ENCODE results near the gene MRPS26.
"Not testable (repeated sequence)": the region's sequence is repeated elsewhere in the genome, so short reads cannot be mapped to it uniquely, and the experiment has no call there.

Gene MRPS26

DNA sequence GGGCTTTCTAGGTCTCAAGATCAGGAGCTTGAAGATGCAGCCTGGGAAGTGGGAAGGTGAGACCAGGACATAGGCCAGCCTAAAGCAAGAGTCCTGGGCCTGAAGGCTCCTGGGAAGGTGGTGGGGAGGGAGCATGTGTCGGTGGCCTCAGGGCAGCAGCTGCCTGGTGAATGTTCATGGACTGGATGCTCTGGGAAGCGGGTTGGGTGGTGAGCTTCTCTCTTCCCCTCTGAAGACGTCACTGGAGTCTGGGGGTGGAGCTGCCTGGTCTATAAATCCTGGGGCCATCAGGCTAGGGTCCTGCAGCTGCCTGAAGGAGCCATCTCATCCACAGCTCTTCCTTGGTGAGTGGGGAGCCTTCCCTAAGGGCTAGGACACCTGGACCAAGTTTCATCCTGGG lies 2.5 kb upstream of the MRPS26 start, which contains the start of gene GNRH2:
GNRH2 (plus strand) TSS at position 301 of the 400 bp plus-strand sequence. CDS start 793 bp downstream, outside the sequence.
- DNase-seq: no peak

- DNase-seq: no peak
Observed at GRCh38 chr20:3044336-3044965, 1.4 kb upstream of the MRPS26 start.

GRCh38 chr20:3045042-3045815 lies 623 bp upstream of the MRPS26 start:
- peak; percentile 64 for DNase-seq

DNA sequence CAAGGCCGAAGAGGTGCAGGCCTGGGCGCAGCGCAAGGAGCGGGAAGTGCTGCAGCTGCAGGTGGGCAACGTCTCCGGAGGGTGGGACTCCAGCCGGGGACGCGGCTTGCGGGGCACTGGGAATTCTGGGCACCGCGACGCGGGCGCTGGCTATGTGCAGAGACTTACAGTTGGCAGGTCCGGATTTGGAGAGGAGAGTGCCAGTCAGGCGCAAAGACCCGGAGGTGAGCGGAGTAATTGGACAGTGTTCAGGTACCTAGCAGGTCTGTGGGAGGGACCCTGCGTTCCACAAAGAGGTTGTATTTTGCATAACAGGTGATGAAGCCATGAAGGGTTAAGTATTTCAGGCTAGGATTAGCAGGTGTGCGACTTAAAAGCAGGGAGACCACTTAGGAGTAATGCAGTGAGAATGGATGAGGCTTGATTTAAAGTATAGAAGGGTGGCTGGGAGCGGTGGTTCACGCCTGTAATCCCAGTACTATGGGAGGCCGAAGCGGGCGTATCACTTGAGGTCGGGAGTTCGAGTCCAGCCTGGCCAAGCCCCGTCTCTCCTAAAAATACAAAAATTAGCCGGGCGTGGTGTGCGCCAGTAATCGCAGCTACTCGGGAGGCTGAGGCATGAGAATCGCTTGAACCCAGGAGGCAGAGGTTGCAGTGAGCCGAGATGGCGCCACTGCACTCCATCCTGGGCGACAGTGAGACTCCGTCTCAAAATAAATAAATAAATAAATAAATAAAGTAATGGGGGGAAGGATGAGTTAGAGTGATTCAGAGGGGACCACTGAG lies 1.0 kb downstream of the MRPS26 start:
- no peak for DNase-seq

DNA sequence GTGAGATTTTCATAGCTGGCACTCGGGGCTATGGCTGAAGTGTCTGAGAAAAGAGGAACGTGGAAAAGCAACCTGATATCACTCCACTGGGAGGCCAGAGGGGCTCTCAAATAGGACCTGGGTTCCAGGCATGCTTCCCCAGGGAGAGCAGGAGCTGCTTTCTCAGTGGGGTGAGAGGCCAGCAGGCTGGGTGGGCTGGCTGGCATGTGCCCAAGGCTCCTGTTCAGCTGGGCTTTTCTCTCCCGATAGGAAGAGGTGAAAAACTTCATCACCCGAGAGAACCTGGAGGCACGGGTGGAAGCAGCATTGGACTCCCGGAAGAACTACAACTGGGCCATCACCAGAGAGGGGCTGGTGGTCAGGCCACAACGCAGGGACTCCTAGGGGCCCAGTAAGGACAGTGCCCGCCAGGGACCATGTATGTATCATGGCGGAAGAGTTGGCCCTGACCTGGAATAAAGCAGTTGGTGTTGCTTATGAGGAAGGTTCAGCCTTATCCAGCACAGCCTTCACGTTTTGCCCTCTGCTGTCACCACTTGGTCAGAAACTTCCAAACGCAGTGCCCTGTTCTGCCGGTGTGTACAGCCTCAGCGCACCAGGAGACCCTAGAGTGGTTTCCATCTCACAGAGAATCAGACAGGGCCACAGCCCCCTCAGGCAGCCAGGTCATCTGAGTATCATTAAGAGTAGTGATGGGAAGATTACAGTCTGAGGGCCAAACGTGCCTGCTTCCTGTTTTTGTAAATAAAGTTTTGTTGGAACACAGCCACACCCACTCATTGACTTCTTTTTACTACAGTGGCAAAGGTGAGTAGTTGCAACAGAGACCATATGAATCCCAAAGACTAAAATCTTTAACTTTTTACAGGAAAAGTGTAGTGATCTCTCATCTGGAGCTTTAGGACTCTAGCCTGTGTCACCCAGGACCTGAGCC lies 1.9 kb downstream of the MRPS26 start:
- DNase-seq: no peak

GRCh38 chr20:3051385-3052019 lies 5.7 kb downstream of the MRPS26 start:
- no peak for DNase-seq

- no peak for DNase-seq
Observed at GRCh38 chr20:3059489-3059888, 13.6 kb downstream of the MRPS26 start.

GRCh38 chr20:3064119-3064518 lies 18.3 kb downstream of the MRPS26 start:
- DNase-seq: not testable (repeated sequence)

DNA sequence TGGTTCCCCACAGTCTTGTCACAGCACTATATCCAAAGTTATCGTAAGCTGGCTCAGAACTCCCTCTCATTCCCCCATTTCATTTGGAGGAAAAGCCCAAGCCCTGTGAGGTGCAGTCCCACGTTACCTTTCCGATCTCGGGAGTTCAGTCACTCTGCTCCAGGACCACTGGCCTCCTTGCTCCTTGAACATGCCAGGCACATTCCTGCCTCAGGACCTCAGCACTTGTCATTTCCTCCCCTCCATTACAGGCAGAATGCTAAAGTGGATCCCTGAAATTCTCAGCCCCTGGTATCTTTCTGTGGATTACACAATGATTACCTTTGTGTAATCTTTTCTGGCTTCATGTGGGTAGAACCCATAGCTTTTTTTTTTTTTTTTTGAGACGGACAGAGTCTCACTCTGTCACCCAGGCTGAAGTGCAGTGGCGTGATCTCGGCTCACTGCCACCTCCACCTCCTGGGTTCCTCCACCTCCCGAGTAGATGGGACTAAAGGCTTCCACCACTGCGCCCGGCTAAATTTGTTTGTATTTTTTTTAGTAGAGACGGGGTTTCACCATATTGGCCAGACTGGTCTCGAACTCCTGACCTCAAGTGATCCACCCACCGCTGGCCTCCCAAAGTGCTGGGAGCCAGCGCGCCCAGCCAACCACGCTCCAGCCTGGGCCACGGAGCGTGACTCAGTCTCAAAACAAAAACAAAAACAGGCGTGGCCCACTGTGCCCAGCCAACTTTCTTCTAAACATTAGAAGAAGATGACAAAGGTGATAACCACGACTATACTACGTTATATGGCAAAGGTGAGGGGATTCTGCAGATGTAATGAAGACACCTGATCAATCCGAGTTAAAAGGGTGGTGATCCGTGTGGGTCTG lies 21.5 kb downstream of the MRPS26 start:
- no peak for DNase-seq

GRCh38 chr20:3068075-3068474 lies 22.2 kb downstream of the MRPS26 start:
- DNase-seq: no peak

DNA sequence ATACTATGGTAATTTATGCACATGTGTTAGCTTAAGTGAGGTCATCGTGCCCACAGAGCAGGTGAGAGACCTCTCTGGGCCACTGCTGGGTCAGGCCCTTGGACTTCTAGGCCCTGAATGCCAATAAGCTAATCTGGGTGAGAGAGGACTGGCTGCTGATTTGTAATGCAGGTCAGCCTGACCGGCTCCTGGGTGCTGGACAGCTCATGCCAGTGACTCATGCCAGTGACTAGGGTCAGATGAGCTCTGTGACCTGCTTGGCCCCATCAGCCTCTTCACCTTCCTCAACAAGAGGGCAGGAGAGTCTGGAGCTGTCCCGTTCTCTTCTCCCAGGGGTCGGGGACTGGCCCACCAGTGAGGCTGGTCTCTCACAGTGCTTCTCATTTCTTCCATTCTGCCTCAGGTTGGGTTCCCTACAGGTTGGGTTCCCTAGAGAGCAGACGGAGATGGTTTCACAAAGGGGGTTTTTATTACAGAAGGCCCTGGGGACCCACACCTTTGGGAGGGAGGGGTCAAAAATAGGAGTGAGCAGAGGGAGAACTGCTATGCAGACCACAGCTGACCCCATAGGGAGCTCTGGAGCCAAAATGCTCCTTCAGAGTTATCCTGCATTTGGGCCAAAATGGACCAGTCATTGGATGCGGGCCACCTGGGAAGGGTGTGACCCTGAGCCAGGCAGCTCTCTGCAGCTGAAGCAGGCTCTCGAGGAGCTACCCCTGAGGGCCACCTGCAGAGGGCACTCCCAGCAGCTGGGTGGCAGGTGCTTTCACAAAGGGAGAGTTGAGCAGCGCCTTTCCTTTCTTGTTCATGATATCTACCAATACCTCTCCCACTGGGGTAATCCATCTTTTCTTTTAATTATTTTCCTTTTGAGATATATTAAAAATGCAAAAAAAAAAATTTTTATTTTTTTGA lies 23.4 kb downstream of the MRPS26 start:
- peak; percentile 36 for DNase-seq

GRCh38 chr20:3070725-3071124 lies 24.9 kb downstream of the MRPS26 start:
- DNase-seq: no peak

DNA sequence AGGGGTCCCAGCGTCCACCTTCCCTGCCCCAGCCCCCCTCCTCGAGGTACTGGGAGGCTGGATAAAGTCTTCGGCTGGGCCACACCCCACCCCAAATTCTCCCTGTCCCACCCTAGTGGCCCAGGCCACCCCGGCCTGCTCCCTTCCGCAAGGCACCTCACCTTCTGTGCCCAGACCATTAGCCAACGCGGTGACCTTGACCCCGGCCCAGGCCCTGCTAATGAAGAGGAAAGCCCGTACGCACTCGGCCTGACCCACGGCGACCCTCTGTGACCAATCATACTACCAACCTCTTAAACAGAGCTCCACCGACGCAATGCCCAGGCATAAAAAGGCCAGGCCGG lies 25.4 kb downstream of the MRPS26 start:
- no peak for DNase-seq

- peak; percentile 79 for DNase-seq
Observed at GRCh38 chr20:3071610-3072529, 26.0 kb downstream of the MRPS26 start, which contains the start of gene OXT. Gene OXT, plus strand, starts transcription at chr20:3071620. Its CDS starts 36 bp downstream, at chr20:3071656.

DNA sequence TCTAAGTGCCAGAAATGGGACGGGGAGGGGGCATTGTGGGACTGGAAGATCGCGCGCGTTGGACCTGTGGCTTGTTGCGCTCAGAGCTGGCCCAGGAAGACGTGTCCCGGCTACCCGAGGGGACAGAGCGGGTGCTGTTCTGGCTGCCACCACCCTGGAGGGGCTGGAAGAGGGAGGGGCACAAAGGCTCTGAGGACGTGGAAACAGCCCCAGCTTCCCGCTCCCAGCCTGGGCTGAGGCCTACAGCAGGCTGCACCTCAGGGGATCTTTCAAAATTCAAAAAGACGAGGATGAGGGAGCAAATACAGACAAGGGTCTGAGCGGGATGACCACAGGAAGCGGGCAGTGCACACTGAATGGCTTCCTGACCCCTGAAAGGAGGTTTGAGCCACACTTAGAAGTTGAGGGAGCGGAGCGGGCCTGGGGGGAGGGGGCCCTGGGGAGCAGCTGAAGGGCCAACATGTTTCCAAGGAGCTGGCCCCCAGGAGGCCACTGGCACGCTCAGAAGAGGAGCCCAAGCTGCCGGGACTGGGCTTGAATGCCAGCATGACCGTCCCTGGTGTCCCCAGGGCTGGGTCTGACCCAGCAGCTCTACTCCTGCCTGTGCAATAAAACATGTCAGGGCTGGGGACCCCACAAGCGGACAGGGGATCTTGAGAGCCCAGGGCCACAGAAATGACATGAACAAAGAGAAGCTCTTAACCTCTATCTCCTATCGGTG lies 26.8 kb downstream of the MRPS26 start:
- DNase-seq: no peak

- not testable (repeated sequence) for DNase-seq
Observed at GRCh38 chr20:3073251-3073643, 27.4 kb downstream of the MRPS26 start.

GRCh38 chr20:3074812-3075211 lies 29.0 kb downstream of the MRPS26 start:
- DNase-seq: no peak

GRCh38 chr20:3075315-3075714 lies 29.5 kb downstream of the MRPS26 start:
- not testable (repeated sequence) for DNase-seq

Measured in CD4-positive, alpha-beta T cell treated with Interleukin-17A for 1 hour (primary cell).